ENCODE results near the gene ALS2CL.

- TF ChIP-seq, protein P1, sequence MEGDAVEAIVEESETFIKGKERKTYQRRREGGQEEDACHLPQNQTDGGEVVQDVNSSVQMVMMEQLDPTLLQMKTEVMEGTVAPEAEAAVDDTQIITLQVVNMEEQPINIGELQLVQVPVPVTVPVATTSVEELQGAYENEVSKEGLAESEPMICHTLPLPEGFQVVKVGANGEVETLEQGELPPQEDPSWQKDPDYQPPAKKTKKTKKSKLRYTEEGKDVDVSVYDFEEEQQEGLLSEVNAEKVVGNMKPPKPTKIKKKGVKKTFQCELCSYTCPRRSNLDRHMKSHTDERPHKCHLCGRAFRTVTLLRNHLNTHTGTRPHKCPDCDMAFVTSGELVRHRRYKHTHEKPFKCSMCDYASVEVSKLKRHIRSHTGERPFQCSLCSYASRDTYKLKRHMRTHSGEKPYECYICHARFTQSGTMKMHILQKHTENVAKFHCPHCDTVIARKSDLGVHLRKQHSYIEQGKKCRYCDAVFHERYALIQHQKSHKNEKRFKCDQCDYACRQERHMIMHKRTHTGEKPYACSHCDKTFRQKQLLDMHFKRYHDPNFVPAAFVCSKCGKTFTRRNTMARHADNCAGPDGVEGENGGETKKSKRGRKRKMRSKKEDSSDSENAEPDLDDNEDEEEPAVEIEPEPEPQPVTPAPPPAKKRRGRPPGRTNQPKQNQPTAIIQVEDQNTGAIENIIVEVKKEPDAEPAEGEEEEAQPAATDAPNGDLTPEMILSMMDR (IDR thresholded peaks at IDR 0.05) = no peak
- no peak for TF ChIP-seq POLR2A (IDR thresholded peaks at IDR 0.05)
Measured at GRCh38 chr3:46682974-46683373, 10.5 kb downstream of the ALS2CL start.

All from thyroid gland (tissue), 4 donors.